Measurements from ENCODE around the gene GM2A. TPM values are rescaled to one million over a fixed set of nuclear protein-coding genes. Genes with fewer than 3 reads are reported as not detected.
A peak's percentile ranks its signal among the peaks of the same experiment; 100 is the strongest.

Gene GM2A
- total and polyA plus RNA-seq, 8 donors: 6.4 to 25.0 (median 10.9) TPM

GRCh38 chr5:151212406-151212798 is 40.6 kb upstream of the GM2A start:
- Histone ChIP-seq H3K27ac (peak overlapping the region in 1 of 4 donors; percentile 12), H3K4me1 (peaks cover 0 to 24% (median 5%) of the 10 kb centered on the region in 3 donors)
- no peak for DNase-seq

GRCh38 chr5:151213803-151214613 is 39.0 kb upstream of the GM2A start:
- H3K27ac ChIP-seq: peak overlapping the region in 2 of 4 donors; percentile 44 to 59
- TF ChIP-seq CTCF (IDR thresholded peaks at IDR 0.05): no peak
- ATAC-seq (peak; percentile 62 to 86 (median 84)), FAIRE-seq (no peak), DNase-seq (peak in 4 of 6 donors; percentile 31 to 64 (median 52))
- H3K27me3 ChIP-seq: no peaks in the 10 kb centered on the region
- intact Hi-C loops (cut with DNase I): no loop called here
- WGBS, 2 donors: 46 to 54% methylated on average over 9 of the region's 9 CpGs
- H3K36me3 ChIP-seq: no peaks in the 10 kb centered on the region
- H3K4me1 ChIP-seq: peaks cover 0 to 16% (median 3%) of the 10 kb centered on the region in 3 donors
- no peak overlapping the region for H3K4me3 ChIP-seq
- H3K9me3 ChIP-seq: no peaks in the 10 kb centered on the region

More at GRCh38 chr5:151212406-151212798, 40.6 kb upstream of the GM2A start:
- no peaks in the 10 kb centered on the region for H3K27me3 ChIP-seq
- 71 to 78% methylated on average over 3 of the region's 3 CpGs for WGBS, 2 donors
- H3K9me3 ChIP-seq: no peaks in the 10 kb centered on the region
- H3K36me3 ChIP-seq: no peaks in the 10 kb centered on the region
- ATAC-seq (no peak), FAIRE-seq (no peak)
- H3K4me3 ChIP-seq: no peak overlapping the region
- intact Hi-C loops (cut with DNase I): no loop called here
- TF ChIP-seq CTCF (IDR thresholded peaks at IDR 0.05): no peak

- intact Hi-C loops (cut with DNase I): no loop called here
- no peak for TF ChIP-seq CTCF (IDR thresholded peaks at IDR 0.05)
- ATAC-seq (peak in 3 of 4 donors; percentile 16 to 54 (median 47)), FAIRE-seq (no peak), DNase-seq (peak in 1 of 6 donors; percentile 17)
- WGBS, 2 donors: 74 to 85% methylated on average over 10 of the region's 10 CpGs
- Histone ChIP-seq H3K4me3 (peak overlapping the region in 1 of 4 donors; percentile 2), H3K9me3 (no peaks in the 10 kb centered on the region), H3K4me1 (peaks cover 0 to 11% (median 0%) of the 10 kb centered on the region in 3 donors), H3K36me3 (no peaks in the 10 kb centered on the region), H3K27me3 (no peaks in the 10 kb centered on the region), H3K27ac (peak overlapping the region in 2 of 4 donors; percentile 44 to 59)
These were observed 38.1 kb upstream of the GM2A start for GRCh38 chr5:151214614-151215545.

GRCh38 chr5:151215546-151215880 is 37.5 kb upstream of the GM2A start:
- Histone ChIP-seq H3K9me3 (no peaks in the 10 kb centered on the region), H3K36me3 (no peaks in the 10 kb centered on the region), H3K4me1 (peaks cover 0 to 11% (median 0%) of the 10 kb centered on the region in 3 donors), H3K27ac (peak overlapping the region in 2 of 4 donors; percentile 22 to 44), H3K4me3 (no peak overlapping the region), H3K27me3 (no peaks in the 10 kb centered on the region)
- 95 to 96% methylated on average over 2 of the region's 2 CpGs for WGBS, 2 donors
- intact Hi-C loops (cut with DNase I): no loop called here
- FAIRE-seq: no peak
- ATAC-seq: no peak
- no peak for DNase-seq
- TF ChIP-seq CTCF (IDR thresholded peaks at IDR 0.05): no peak
